ENCODE data around the gene ODF2L. TPM values are rescaled to one million over a fixed set of nuclear protein-coding genes. Genes with fewer than 3 reads are reported as not detected.

ODF2L gene
- total RNA-seq, 1 experiment from 2014 or later: 88.2 TPM

GRCh38 chr1:86303041-86303690, 93.0 kb downstream of the ODF2L start:
- no peak overlapping the region for H3K27ac ChIP-seq (ENCODE audit: low read length)
- H3K36me3 ChIP-seq (ENCODE audit: control insufficient read depth, insufficient read depth, low read length): no peaks in the 10 kb centered on the region
- ChIA-PET POLR2A (no interaction called here), CTCF (no interaction called here)
- intact Hi-C loops (cut with micrococcal nuclease; ENCODE audit: unreplicated experiment) (no loop called here), in situ Hi-C loops (cut with HindIII; ENCODE audit: low pct_unique_long_range_greater_than_20kb, low sequenced_read_pairs) (no loop called here)
- ATAC-seq: no peak
- no peak for DNase-seq (ENCODE audit: low read depth, low spot score)
- BruUV-seq (replicated peaks): no TSS peak
- no peaks in the 10 kb centered on the region for H3K4me1 ChIP-seq (ENCODE audit: control insufficient read depth, insufficient read depth, low read length)
- TF ChIP-seq CTCF (IDR thresholded peaks at IDR 0.05) (no peak), SIN3A (IDR thresholded peaks at IDR 0.05; ENCODE audit: borderline replicate concordance, insufficient read depth, low read depth, low read length) (no peak), POLR2AphosphoS5 (IDR thresholded peaks at IDR 0.05; ENCODE audit: low read depth, low read length) (no peak), TCF7L2 (IDR thresholded peaks at IDR 0.05; ENCODE audit: low read depth, low read length) (no peak)
- TF ChIP-seq, protein P1, sequence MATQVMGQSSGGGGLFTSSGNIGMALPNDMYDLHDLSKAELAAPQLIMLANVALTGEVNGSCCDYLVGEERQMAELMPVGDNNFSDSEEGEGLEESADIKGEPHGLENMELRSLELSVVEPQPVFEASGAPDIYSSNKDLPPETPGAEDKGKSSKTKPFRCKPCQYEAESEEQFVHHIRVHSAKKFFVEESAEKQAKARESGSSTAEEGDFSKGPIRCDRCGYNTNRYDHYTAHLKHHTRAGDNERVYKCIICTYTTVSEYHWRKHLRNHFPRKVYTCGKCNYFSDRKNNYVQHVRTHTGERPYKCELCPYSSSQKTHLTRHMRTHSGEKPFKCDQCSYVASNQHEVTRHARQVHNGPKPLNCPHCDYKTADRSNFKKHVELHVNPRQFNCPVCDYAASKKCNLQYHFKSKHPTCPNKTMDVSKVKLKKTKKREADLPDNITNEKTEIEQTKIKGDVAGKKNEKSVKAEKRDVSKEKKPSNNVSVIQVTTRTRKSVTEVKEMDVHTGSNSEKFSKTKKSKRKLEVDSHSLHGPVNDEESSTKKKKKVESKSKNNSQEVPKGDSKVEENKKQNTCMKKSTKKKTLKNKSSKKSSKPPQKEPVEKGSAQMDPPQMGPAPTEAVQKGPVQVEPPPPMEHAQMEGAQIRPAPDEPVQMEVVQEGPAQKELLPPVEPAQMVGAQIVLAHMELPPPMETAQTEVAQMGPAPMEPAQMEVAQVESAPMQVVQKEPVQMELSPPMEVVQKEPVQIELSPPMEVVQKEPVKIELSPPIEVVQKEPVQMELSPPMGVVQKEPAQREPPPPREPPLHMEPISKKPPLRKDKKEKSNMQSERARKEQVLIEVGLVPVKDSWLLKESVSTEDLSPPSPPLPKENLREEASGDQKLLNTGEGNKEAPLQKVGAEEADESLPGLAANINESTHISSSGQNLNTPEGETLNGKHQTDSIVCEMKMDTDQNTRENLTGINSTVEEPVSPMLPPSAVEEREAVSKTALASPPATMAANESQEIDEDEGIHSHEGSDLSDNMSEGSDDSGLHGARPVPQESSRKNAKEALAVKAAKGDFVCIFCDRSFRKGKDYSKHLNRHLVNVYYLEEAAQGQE (IDR thresholded peaks at IDR 0.05; ENCODE audit: insufficient read depth in 1 of 2, low read depth in 2 of 2, low read length in 1 of 2): no peak
- no peak overlapping the region for H3K4me3 ChIP-seq (ENCODE audit: low read depth in 2 of 2, low read length in 2 of 2)
- H3K9me3 ChIP-seq (ENCODE audit: control insufficient read depth, insufficient read depth, low read depth, low read length): no peaks in the 10 kb centered on the region
- H3K27me3 ChIP-seq (ENCODE audit: control insufficient read depth, insufficient read depth, low read length): peaks cover 35% of the 10 kb centered on the region

Small RNAs within 50 kb of the gene (microRNA-seq; reads per million reads assigned to microRNA genes)
- not detected for gene MIR7856 (ENCODE audit: unreplicated experiment)

Other genes with a start within 250 kb of the ODF2L start
- 0.08 TPM for gene COL24A1, start 239.6 kb downstream of the ODF2L start, total RNA-seq (2021; ENCODE audit: unreplicated experiment)
- gene CLCA2, start 27.8 kb upstream of the ODF2L start, total RNA-seq (2021; ENCODE audit: unreplicated experiment): not detected
- gene CLCA1, start 72.6 kb upstream of the ODF2L start, total RNA-seq (2021; ENCODE audit: unreplicated experiment): 0.08 TPM
- gene CLCA4, start 150.8 kb upstream of the ODF2L start, total RNA-seq (2021; ENCODE audit: unreplicated experiment): 0.08 TPM